HG03039 (cell line): ENCODE results near the gene SRGAP2B.
"Not testable (repeated sequence)": the region's sequence is repeated elsewhere in the genome, so short reads cannot be mapped to it uniquely, and the experiment has no call there.

Experiments used
- ATAC-seq: cut with Tn5 transposase; IDR thresholded peaks from one replicate; pipeline ENCODE4 v1.9.1; 2021; ENCODE audit warnings: mild to moderate bottlenecking, moderate library complexity; ENCODE audit not compliant: unreplicated experiment

Gene SRGAP2B

DNA sequence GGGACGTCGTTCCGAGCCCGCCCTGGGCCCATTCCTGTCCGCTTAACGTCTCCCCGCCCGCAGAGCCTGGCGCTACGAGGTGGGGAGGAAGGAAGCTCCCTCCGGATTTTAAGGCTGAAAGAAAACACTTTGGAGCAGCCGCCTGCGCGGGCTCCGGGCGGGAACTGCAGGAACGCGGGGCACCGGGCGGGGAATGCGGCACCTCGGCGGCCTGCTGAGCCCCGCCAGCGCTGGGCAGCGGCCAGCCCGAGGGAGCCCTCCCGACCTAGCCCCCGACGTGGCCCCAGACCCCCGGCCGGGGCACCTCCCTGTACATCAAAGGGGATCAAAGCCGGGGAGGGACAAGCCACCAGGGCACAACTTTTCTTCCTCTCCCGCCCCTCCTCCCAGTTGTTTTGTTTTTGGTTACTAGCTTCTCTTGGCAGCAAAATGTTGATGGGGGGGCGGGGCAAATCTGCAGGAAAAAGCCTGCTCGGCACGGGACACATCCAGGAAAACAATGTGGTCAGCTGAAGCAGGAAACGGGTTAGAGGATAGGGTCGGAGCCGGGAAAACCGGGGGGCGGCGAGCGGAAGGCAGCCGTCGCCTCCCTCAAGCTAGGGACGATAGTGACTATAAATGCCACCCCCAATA is 1.5 kb downstream of the SRGAP2B start:
- not testable (repeated sequence) for ATAC-seq

DNA sequence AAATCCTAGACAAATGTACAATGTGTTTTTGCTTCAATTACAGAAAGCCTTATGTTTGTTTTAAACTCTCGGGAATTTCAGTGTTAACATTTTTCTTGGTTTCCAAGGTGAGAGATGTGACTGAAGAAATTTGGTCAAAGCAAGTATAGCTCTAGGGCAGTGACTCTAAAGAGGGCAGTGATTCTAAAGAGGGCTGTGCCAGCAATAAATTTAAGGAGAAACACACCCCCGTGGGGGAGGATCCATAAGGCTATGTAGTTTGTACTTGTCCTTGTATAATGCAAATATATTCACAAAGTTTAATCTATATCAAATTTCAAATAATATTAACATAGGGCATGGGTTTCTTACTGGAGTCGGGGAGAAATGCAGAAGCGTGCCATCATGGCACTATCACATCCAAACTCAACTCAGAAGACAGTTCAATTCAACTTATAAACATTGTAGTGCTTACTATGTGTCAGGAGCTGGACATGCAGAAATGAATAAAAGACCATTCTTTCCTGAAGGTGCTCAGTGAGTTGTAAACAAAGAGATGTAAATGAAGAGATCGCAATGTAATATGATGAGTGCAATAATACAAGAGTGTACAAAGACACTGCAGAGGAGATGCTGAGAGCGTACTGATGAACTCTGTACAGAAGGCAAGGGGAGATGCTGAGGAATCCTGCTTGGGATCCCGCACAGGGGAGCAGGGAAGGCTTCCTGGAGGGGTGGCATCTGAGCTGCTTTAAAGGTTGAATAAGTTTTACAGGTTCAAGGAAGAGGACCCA is 12.5 kb downstream of the SRGAP2B start:
- not testable (repeated sequence) for ATAC-seq

DNA sequence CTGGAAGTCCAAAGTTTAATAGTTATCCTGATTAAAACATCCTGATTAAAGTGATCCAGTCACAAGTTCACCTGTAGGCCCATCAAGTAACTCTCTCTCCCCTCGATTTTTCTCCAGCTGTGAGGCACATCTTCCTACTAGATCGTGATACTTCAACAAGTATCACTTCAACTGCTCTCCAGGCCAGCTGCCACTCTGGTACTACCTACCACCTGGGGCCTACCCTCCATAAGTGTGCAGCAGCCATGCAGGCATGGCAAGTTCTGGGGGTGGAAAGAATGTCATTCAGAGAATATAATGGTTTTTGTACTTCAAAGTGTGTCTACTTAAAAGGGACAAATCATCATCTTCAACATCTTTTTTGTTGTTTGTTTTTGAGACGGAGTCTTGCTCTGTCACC is 14.9 kb downstream of the SRGAP2B start:
- ATAC-seq: not testable (repeated sequence)

DNA sequence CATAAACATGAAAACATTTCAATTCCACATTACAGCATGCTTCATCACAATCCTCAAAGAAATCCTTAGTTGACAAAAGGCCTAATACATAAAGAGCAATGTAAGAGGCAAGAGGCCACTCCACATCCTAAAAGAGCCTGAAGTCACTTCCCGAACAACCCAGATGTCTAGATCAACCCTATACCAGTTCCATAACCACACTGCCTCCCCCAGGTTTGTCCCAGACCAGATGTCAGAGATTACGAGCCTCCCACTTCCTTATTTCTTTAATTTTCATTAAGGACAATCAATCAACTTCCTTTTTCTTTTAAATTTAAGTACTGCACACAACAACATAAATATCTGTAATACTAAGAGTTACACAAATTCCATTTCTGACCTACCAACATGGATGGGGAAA is 15.4 kb downstream of the SRGAP2B start:
- ATAC-seq: not testable (repeated sequence)

DNA sequence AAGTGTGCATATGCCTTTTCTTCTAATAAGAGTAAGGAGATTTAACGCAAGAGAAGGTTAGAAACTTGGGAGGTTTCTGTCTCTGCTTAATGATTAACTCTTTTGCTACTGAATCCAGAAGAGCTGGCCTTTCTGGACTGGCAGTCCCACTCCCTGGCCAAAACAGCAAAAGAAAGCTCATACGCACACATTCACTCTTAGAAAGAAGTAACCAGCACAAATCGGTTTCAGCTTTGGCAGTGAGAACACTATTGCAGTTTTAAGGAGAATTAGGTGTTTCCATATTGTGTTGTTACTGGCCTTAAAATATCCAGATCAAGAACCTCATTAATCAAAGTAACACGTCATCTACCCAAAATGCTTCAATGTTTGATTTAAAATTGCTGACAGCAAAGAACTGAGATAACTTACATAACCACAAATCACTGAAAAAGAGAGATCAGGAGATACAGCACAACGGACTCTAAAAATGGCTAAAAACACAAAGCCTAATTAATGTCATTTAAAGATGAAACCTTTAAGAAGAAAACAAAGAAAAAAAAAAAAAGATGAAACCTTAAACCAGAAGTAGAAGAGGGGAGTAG is 16.2 kb downstream of the SRGAP2B start:
- ATAC-seq: not testable (repeated sequence)

DNA sequence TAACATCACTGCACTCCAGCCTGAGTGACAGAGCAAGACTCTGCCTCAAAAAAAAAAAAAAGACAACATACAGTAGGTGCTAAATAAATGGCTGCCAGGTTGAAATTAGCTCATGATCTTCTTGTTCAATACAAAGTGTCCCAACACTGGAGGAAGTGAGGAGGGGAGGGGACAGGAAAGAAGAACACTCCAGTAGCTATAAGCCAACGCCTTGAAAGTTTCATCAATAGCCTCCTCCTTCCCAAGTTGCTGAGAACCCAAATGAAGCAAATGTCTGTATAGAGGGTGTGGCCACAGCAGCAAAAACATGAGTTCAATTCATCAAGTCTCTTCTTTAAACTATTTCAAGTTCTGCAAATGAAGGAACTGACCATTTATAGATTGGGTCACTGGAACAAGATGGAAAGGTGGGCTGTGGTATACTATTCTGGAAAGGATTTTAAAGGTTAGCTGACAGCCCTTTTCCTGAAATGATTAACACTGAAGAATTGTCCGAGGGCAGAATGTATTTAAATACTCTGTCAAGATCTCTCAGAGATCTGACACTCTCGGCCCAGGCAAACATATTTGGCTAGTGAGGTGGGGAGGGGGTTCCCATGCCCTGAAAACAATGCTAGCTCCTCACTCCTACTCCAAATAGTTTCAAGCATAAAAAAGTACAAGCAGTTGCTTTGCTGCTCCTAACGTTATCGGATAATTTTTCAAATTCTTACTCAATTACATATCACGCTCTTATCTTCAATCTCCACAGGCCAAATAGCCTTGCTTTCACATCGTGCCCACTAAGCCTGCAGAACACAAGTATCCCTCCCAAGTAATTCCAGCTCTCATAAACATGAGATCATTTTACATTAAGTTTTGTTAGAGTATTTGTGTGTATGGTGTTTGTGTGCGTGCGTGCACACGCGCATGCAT is 17.0 kb downstream of the SRGAP2B start:
- ATAC-seq: not testable (repeated sequence)

DNA sequence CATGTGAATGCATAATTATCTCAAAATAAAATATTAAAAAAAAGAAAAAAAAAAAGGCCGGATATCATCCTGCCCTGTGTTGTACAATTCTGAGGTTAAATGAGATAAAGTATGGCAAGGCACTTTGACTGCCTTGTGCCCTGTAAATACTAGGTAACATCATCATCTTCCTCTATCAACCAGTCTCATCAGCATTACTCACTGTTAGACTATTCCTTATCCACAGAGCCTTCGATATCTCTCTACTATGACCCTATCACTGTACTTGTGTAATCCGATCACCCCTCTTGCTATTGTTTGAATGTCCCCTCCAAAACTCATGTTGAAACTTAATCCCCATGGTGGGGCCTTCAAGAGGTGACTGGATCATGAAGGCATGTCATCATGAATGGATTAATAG is 18.3 kb downstream of the SRGAP2B start:
- ATAC-seq: not testable (repeated sequence)

DNA sequence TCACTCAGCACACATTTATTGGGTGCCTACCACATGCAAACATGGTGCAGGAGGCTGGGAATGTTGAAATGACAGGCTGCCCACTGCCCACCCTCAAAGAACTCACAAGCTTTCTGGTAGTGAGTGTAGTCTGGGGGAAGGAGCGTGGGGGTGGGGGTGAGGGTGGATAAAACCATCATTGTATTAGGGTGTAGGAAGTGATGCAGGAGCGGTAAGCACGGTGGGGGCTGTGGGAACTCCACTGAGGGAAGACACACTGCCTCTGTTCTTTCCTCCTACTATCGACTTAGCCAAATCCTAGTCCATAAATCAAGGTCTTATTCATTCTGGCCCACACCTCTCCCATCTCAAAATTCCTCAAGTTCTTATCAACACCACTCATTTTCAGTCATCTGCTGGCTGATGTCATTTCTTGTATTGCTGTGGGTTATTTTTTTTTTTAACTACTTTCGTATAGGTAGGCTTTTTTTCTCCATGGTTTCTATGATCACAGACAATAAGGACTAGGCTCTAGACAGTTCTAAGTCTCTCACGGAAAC is 21.0 kb downstream of the SRGAP2B start:
- ATAC-seq: not testable (repeated sequence)

DNA sequence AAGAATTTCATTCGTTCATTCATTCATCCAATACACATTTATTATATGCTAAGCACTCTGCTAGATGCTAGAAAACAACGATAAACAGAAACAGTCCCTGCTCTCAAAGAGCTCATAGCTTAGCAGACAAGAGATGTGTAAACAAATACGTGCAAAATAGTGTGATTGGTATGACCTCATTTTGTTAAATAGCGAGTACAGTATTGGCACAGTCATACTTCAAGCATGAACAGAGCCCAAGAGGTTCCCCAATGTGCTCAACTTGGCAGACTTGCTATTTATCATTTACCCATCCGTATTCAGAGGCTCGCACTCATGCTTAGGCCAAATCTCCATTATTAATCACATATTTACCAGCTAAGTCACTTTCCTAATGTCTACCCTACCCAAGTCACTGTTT is 23.6 kb downstream of the SRGAP2B start:
- ATAC-seq: not testable (repeated sequence)

DNA sequence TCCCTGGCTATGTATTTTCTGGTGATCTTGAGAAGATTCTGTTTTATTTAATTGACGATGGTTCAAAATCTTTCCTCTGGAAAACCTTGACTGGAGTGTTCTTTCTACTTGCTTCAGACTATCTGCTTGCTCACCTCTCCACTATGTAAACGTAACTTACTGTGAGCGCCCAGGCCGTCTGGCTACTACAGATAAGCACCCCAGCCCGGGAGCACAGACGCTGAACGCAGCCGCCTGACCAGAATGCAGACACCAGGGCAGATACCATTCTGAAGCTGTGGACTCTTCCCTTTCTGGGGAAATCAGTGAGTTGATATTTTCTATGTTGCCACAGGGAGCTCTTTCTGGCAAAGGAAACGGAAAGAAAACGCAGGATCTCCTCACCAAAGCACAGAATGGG is 28.6 kb downstream of the SRGAP2B start:
- not testable (repeated sequence) for ATAC-seq

DNA sequence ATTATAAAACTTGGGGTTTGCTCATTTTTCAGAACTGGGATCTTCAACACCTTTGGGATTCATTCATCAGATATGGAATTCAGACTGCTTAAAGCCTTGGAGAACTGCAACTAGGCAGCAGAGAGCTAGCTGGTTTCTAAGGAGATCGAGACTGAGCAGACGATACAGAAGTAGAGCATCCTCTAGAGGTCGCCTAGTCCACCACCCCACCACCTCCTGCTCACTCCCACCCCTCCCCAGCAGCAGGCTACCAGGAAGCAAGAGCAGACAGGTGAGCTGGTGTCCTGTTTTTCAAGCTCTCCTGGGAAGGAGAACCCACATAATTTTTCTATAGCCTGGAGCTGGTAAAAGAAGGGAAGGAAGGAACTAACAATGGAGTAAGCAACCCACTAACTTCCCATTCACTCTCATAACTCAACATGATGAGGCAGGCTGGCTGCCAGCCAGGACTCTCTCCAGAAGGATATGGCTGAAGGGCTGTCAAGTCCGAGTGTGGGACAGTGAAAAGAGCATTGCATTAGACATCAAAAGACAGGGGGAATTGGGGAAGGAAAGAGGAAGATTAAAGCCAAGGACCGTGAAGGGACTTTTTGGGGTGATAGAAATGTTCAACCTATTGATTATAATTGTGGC is 29.8 kb downstream of the SRGAP2B start:
- ATAC-seq: peak; percentile 64

DNA sequence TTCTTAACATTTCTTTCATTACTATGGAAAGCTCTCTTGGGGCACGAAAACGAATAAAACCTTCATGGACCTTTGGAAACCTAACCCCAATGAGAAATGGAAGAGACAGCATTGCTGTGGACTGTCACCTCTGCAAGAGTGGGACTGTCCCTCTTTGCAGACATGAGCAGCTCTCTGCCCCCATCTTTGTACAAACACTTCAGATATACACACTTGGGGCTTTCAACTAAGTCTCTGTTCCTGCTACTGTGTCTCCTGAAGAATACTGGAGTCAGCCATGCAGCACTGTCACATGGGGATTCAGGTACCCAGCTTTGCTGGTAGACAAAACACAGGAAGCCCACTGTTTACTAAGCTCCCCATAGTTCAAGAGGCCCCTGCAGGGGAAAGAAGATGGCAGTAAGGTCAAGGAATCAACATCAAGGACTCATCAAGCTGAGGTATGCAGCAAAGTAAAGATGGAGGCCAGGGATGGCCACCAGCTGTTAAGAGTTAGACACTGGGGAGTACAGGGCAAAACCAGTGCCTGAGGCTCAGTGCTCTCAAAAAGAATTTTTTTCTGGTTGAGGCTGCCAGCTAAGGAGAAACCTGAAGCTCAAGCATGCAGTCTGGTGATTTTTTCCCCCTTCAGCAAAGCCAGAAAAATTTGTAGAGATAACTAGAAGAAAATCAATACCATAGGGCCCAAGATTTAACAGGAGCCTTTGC is 31.0 kb downstream of the SRGAP2B start:
- ATAC-seq: not testable (repeated sequence)

DNA sequence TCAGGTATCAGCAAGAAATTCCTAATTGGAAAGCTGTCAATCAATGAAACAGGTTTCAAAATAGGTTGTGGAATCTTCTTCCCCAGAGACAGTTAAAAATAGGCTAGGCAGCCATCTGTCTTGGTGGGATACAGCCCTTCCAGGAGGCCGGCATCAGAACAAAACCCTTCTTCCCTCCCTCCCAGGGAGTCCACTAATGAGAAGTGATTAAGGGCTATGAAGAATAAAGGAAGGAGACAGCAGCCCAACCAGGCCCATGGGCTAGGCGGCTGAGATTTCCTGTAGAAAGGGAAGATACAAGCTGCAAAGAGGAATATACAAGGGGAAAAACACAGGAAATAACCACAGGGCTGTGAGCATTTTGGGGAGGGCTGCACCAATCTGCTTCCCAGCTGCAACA is 31.8 kb downstream of the SRGAP2B start:
- not testable (repeated sequence) for ATAC-seq

DNA sequence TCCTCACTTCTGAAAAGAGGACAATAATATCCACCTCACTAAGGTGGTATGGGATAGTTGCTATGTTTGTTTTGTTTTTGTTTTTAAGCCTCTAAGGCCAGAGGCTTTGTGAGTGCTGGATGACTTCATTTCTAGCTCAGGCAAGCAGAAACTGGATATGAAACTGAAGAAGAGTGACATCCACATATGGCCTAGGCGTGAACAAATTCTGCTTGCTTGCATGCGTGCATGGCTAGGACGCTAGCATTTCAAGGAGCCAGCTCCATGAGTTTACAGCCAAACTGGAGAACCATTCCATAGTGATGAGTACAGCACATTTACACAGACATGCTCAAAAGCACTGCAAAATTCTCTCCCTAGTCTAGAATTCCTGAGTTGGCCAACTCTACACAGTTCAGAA is 36.9 kb downstream of the SRGAP2B start:
- ATAC-seq: peak; percentile 49

DNA sequence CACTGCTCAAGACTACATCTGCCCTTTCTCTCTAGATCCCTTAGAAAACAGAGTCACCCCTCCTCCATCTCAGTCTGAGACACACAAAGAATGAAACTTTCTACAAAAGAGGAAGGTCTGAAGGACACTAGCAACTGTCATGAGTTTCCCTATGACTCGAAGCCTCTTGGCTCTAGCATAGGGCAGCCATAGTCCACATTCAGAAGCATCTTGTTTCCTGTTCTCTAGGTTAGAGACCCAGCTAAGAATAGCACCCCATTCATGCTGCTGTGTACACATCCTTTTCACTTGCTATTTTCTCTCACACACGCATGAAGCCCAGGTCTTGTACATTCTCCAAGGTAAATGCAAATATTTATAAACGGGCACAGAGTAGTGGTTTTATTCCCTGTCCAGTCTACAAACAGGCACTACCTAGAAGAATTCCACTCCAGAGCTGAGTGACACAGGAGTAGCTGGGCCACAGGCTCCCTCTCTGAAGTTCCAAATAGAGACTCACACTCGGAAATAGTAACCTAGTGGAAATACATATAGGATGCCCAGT is 39.8 kb downstream of the SRGAP2B start:
- ATAC-seq: peak; percentile 97

DNA sequence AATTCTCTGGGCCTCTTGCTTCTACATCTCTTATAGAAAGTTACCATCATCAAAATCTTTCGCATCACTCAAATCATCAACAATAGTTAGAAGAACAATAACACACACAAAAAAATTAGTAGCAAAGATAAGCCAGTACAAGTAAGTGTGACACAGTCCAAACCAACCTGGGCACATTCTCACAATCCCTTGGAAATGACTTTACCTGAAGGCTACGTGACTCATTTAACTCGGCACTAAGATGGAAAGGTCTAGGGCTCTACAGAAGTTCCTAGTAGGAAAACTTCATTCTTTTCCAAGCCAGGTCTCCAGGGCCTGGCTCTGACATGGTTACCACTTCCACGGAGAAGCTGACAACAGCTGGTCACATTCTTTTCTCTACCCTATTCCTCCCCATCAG is 41.7 kb downstream of the SRGAP2B start:
- not testable (repeated sequence) for ATAC-seq

DNA sequence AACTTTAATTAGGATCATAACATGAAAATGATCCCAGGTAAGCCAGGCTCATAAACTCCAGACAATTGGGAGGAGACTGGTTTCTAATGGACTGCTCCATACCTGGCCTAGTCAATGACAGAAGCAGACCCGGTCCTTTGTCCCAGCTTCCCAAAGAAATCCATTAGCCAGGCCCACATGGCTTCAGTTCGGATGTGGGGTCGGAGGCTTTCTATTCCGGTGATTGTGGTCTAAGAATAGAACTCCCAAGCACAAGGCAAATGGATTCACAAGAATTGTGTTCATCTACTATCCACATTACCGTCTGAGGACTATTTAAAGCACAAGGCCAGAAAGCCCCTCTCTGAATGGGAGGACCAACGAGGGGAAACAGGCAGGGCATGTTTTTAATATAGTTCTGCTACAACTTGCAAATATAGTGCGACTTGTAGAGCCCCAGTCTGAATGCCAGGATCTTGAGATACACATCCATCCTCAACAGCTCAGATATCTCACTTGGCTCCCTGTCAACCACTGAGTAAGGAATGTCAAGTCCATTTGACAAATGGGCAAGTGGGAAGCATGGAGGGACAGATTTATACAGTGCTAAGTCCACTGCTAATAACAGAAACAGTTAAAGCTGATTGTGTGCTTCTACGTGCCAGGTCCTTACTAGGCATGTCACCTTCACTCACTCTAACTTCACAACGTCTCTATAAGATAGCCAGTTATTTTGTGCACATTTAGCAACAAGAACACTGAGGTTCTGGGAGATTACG is 42.9 kb downstream of the SRGAP2B start:
- not testable (repeated sequence) for ATAC-seq

DNA sequence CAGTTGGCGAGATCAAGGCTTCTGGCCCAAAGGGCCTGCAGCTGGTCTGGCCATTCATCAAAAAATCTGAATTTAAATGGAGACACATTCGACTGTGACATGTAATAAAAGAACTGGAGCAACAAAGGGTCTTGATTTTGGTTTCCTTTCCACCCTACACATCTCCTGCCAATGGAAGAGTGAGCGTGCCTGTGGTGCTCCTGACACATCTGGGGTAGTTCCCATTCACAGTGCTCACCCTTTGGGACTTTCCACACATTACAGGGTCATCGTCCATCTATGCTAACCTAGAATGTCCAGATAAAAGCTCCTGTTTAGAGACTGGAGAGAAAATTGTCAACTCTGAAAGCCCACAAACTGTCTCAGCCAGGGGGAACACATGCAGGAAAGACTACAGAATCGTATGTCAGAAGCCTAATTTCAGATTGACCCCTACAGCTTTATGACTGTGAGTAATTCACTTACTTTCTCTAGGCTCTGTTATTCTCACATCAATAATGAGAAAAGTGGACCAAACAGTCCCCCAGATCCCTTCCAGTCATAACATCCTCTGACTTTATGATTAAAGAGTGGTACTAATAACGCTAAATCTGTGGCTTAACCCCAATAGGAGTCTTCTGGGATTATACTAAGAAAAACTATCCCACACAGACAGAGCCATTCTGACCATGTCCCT is 46.8 kb downstream of the SRGAP2B start:
- ATAC-seq: not testable (repeated sequence)
